Tibial nerve (tissue), 4 donors: ENCODE data around the gene EAF1.
"Not testable (repeated sequence)": the region's sequence is repeated elsewhere in the genome, so short reads cannot be mapped to it uniquely, and the experiment has no call there.

Source experiments
- CTCF ChIP-seq, 5 experiments: fragments of 200-600 bp in 3 of 5; fragments of 450-650 bp in 2 of 5; sonication (generic) in 3 of 5; IDR thresholded peaks; one replicate each; pipeline ENCODE4 v1.5.1; 2016 to 2019; ENCODE audit warnings: antibody characterized with exemption in 5 of 5, mild to moderate bottlenecking in 3 of 5, moderate library complexity in 2 of 5
- EP300 ChIP-seq, 2 donors: sonication (generic); formaldehyde crosslinking; IDR thresholded peaks; one replicate each; pipeline ENCODE4 v1.6.1; 2017; ENCODE audit warnings: antibody characterized with exemption in 2 of 2, mild to moderate bottlenecking in 1 of 2

- TF ChIP-seq CTCF, EP300 (IDR thresholded peaks at IDR 0.05): not testable (repeated sequence)
Measured at GRCh38 chr3:15386654-15386955, 40.8 kb upstream of the EAF1 start.
